Thoracic aorta (tissue), 2 donors: Measurements from ENCODE around the gene ZER1. TPM values are rescaled to one million over a fixed set of nuclear protein-coding genes. Genes with fewer than 3 reads are reported as not detected.

Source experiments
- ATAC-seq: fragments of 150-250 bp; one replicate; pipeline ENCODE4 v1.8.0; 2017; ENCODE audit warnings: low read depth; ENCODE audit not compliant: insufficient number of reproducible peaks, low FRiP score
- DNase-seq: peaks from one replicate; pipeline ENCODE4 v3.0.0-alpha.2; 2020; ENCODE audit warnings: low spot score
- H3K27ac ChIP-seq, 2 donors: fragments of 200-600 bp; sonication (generic); 1 replicate in 1 of 2; 2 replicates in 1 of 2; pipeline ENCODE4 v1.5.1; 2016; ENCODE audit warnings: mild to moderate bottlenecking in 2 of 2, moderate library complexity in 2 of 2
- H3K27me3 ChIP-seq: fragments of 200-600 bp; sonication (generic); replicated peaks from 2 replicates; pipeline ENCODE4 v1.6.0; 2016; ENCODE audit warnings: mild to moderate bottlenecking; ENCODE audit not compliant: insufficient read depth
- H3K36me3 ChIP-seq: fragments of 200-600 bp; sonication (generic); one replicate; pipeline ENCODE4 v1.5.1; 2016
- H3K4me1 ChIP-seq, 2 donors: fragments of 200-600 bp; sonication (generic); 1 replicate in 1 of 2; 2 replicates in 1 of 2; pipeline versions ENCODE4 v1.5.1 to v1.6.0; 2016; ENCODE audit warnings: low read depth in 2 of 2, mild to moderate bottlenecking in 1 of 2; ENCODE audit not compliant: control insufficient read depth in 1 of 2
- H3K4me3 ChIP-seq: fragments of 200-600 bp; sonication (generic); 2 replicates; pipeline ENCODE4 v1.5.1; 2016; ENCODE audit warnings: mild to moderate bottlenecking
- H3K9me3 ChIP-seq: fragments of 200-600 bp; sonication (generic); 2 replicates; pipeline ENCODE4 v1.5.1; 2016
- total RNA-seq, 2 donors: library from RNA; depleted of rRNA; stranded (reverse); fragments of >200 nt; gene quantifications; one replicate each; pipeline versions ENCODE4 v1.1.0 to v1.2.3, GENCODE V29; 2016
- TF ChIP-seq, protein P1 (sequence below): fragments of 200-600 bp; sonication (generic); IDR thresholded peaks from one replicate; pipeline ENCODE4 v1.5.1; 2019; ENCODE audit warnings: antibody characterized with exemption

Gene ZER1
- total RNA-seq, 2 donors from 2014 or later = 42.5 to 65.4 TPM

DNA sequence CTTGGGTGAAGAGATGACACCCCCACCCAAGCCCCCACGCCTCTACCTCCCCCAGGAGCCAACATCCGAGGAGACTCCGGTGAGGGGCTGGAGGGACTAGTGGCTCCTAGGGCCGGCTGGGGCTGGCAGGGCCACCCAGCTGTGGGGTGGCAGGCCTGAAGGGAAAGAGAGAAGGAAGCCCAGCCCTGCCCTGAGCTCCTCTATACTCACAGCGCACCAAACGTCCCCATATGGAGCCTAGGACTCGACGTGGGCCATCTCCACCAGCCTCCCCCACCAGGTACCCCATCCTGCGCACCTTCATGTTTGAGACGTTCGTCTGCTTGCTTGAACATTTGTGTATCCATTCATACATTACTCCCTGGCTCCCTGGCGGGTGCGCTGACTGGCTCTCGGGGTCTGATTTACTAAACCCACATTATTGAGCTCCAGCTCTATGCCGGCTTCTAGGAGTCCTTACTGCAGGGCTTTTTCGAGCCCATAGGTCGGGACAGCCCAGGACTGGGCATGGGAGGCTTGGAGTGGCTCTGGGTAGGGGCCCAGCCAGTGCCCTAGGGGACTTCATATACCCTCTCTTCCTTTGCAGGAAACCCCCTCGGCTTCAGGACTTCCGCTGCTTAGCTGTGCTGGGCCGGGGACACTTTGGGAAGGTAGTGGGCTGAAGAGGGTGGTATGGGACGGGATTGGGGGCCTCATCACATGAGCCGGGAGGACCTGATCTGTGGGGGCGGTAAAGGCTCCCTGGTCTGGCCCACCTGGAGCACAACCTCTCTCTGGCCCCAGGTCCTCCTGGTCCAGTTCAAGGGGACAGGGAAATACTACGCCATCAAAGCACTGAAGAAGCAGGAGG is 56.9 kb downstream of the ZER1 start:
- Histone ChIP-seq H3K27me3 (no peaks in the 10 kb centered on the region), H3K27ac (no peak overlapping the region), H3K9me3 (no peaks in the 10 kb centered on the region), H3K4me3 (no peak overlapping the region), H3K36me3 (no peaks in the 10 kb centered on the region), H3K4me1 (no peaks in the 10 kb centered on the region)
- TF ChIP-seq, protein P1, sequence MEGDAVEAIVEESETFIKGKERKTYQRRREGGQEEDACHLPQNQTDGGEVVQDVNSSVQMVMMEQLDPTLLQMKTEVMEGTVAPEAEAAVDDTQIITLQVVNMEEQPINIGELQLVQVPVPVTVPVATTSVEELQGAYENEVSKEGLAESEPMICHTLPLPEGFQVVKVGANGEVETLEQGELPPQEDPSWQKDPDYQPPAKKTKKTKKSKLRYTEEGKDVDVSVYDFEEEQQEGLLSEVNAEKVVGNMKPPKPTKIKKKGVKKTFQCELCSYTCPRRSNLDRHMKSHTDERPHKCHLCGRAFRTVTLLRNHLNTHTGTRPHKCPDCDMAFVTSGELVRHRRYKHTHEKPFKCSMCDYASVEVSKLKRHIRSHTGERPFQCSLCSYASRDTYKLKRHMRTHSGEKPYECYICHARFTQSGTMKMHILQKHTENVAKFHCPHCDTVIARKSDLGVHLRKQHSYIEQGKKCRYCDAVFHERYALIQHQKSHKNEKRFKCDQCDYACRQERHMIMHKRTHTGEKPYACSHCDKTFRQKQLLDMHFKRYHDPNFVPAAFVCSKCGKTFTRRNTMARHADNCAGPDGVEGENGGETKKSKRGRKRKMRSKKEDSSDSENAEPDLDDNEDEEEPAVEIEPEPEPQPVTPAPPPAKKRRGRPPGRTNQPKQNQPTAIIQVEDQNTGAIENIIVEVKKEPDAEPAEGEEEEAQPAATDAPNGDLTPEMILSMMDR = no peak
- DNase-seq = no peak
- no peak for ATAC-seq

DNA sequence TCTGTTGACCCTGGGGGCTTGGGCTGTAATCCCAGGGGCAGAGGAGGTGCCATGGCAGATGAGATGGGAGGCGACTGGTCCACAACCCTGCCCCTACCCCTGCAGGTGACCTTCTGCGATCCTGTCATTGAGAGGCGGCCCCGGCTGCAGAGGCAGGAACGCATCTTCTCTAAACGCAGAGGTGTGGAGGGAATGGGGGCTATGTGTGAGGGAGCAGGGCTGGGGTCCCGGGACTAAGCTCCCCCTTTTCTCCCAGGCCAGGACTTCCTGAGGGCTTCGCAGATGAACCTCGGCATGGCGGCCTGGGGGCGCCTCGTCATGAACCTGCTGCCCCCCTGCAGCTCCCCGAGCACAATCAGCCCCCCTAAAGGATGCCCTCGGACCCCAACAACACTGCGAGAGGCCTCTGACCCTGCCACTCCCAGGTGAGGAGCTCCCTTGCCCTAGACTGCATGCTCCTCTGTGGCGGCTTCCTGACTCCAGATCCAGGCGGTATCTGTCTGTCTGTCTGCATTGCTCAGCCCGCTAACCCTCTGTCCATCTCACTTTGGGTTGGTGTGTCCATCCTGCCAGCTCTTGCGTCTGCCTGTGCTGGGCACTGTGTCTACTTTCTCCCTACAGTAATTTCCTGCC is 57.7 kb downstream of the ZER1 start:
- no peaks in the 10 kb centered on the region for H3K36me3 ChIP-seq
- TF ChIP-seq, protein P1 = no peak
- DNase-seq = no peak
- H3K27me3 ChIP-seq = no peaks in the 10 kb centered on the region
- H3K4me1 ChIP-seq = no peaks in the 10 kb centered on the region
- H3K27ac ChIP-seq = no peak overlapping the region
- no peaks in the 10 kb centered on the region for H3K9me3 ChIP-seq
- no peak overlapping the region for H3K4me3 ChIP-seq
- no peak for ATAC-seq

DNA sequence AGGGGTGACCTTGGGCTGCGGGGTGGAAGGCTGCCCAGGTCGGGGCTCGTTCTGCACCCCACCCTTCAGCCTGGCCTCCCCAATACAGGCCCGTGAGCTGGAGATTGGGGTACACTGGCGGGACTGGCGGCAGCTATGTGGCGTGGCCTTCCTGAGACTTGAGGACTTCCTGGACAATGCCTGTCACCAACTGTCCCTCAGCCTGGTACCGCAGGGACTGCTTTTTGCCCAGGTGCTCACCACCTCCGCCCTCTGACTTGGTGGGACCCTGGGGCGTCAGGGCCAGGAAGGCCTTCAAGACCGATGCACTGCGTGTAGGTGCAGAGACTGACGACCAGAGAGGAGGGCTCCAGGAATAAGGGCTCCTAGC is 58.3 kb downstream of the ZER1 start:
- ATAC-seq = no peak

DNA sequence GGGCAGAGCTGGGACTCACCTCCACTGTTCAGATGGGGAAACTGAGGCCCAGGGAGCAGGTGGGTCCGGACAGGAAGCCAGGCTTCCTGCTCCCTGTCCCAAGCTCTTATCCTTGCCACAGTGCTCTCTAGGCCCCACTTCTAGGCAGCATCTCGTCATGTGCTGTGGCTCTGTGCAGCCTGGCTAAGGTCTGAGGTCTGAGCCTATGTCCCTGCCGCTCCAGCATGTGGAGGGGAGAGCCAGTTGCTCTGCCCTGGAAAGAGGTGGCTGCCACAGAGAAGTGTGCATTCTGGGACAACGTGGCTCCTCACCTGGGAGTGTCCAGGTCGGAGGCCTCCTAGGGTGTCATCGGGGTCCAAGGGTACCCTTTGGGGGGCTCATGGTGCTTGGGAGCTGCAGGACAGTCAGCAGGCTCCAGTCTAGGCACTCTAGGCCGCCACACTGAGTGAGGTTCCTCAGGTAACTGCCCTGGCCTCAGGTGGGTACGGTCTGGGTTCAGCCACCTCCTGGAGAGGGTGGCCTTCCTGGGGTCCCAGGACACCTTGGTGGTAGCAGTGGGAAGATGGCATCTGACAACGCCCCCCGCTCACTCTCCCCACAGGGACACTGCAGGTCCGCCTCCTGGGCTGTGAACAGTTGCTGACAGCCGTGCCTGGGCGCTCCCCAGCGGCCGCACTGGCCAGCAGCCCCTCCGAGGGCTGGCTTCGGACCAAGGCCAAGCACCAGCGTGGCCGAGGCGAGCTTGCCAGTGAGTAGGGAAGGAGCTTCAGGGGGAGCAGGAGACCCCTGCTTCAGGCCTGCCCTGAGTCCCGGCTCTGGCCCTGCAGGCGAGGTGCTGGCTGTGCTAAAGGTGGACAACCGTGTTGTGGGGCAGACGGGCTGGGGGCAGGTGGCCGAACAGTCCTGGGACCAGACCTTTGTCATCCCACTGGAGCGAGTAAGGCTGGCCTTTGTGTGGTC is 59.0 kb downstream of the ZER1 start:
- Histone ChIP-seq H3K27me3 (no peaks in the 10 kb centered on the region), H3K27ac (no peak overlapping the region), H3K4me1 (no peaks in the 10 kb centered on the region), H3K9me3 (no peaks in the 10 kb centered on the region), H3K36me3 (no peaks in the 10 kb centered on the region), H3K4me3 (no peak overlapping the region)
- ATAC-seq (no peak), DNase-seq (no peak)
- TF ChIP-seq, protein P1 = no peak

More for the DNA sequence above, 58.3 kb downstream of the ZER1 start:
- Histone ChIP-seq H3K4me1 (no peaks in the 10 kb centered on the region), H3K27me3 (no peaks in the 10 kb centered on the region), H3K36me3 (no peaks in the 10 kb centered on the region), H3K4me3 (no peak overlapping the region), H3K27ac (no peak overlapping the region), H3K9me3 (no peaks in the 10 kb centered on the region)
- DNase-seq = no peak
- TF ChIP-seq, protein P1 = no peak
